Activated T-cell treated with anti-CD3 and anti-CD28 coated beads, Interleukin-2, amount 50 U/mL, for 72 hours (primary cell): ENCODE results near the gene ELP1. TPM values are rescaled to one million over a fixed set of nuclear protein-coding genes. Genes with fewer than 3 reads are reported as not detected.
A peak's percentile ranks its signal among the peaks of the same experiment; 100 is the strongest.

Experiments
- ATAC-seq, 2 donors: fragments of 150-1000 bp; cut with Tn5 transposase; replicated peaks in 1 of 2; 2 replicates each; pipeline ENCODE4 v1.10.0; 2021; ENCODE audit warnings: moderate library complexity in 2 of 2, mild to moderate bottlenecking in 1 of 2
- DNase-seq, 2 donors: peaks; one replicate each; pipeline ENCODE4 v3.0.0; 2021 to 2022; ENCODE audit warnings: mixed read lengths in 1 of 2
- H3K27ac Mint-ChIP-seq: one replicate; pipeline ENCODE4 v1.8.0; 2022; ENCODE audit warnings: mild to moderate bottlenecking, moderate library complexity, mixed read lengths
- H3K27me3 Mint-ChIP-seq: one replicate; pipeline ENCODE4 v1.8.0; 2022; ENCODE audit warnings: low read depth, mixed read lengths
- H3K36me3 Mint-ChIP-seq, 2 donors: one replicate each; pipeline ENCODE4 v1.8.0; 2022; ENCODE audit warnings: mixed read lengths in 2 of 2, mild to moderate bottlenecking in 1 of 2; ENCODE audit not compliant: insufficient read depth in 2 of 2
- H3K4me1 Mint-ChIP-seq: one replicate; pipeline ENCODE4 v1.8.0; 2022; ENCODE audit warnings: low read depth, mixed read lengths
- H3K4me3 Mint-ChIP-seq, 2 donors: one replicate each; pipeline ENCODE4 v1.8.0; 2022; ENCODE audit warnings: mild to moderate bottlenecking in 2 of 2, mixed read lengths in 2 of 2, moderate library complexity in 2 of 2
- H3K9me3 Mint-ChIP-seq, 2 donors: one replicate each; pipeline ENCODE4 v1.8.0; 2022; ENCODE audit warnings: mixed read lengths in 2 of 2
- total RNA-seq, 2 donors: library from RNA; stranded (reverse); gene quantifications; one replicate each; pipeline ENCODE4 v1.2.3, GENCODE V29; 2022

Gene ELP1
- total RNA-seq, 2 donors from 2014 or later = 25.6 to 39.5 TPM

DNA sequence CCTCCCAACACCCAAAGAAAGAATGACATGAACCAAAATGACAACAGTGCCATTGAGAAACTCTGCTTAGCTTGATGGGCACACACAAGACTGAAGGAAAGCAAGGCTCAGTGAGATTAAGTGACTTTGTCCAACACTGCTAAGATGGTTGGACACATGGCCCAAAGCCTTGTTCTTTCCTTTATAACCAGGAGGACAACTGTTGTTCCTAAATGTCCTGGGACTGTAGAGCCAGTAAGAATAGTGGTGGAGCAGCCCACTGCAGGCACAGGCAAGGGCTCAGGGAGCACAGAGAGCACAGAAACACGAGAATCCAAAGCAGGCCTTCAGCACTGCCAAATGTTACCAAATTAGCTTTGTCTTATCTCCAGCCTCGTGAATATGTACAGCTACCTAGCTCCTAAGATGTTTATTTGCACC is 67.9 kb downstream of the ELP1 start:
- H3K9me3 Mint-ChIP-seq = no peaks in the 10 kb centered on the region
- H3K36me3 Mint-ChIP-seq = peaks cover 0 to 6% of the 10 kb centered on the region in 2 donors
- H3K4me3 Mint-ChIP-seq = no peak overlapping the region
- H3K27me3 Mint-ChIP-seq = no peaks in the 10 kb centered on the region
- ATAC-seq = no peak
- no peaks in the 10 kb centered on the region for H3K4me1 Mint-ChIP-seq
- no peak overlapping the region for H3K27ac Mint-ChIP-seq
- DNase-seq = no peak

DNA sequence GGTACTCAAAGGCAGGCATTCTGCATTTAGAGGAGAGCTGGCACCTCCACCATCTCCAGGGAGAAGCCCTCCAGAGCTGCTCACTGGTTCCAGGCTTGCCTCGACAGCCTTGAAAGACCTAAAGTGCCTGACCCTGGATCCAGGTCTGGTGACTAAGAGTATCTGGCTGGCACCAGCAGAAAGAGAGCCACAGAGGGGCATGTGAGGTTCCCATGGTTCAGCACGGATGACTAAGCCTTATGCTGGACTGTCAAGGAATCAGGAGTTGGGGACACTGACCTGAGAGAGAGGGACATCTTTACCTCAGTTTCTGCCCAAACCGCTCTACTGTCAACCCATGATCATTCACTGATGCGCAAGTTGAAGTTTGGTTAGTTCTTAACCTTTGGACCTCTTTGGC is 68.9 kb downstream of the ELP1 start:
- no peaks in the 10 kb centered on the region for H3K9me3 Mint-ChIP-seq
- no peak for DNase-seq
- peaks cover under 1% of the 10 kb centered on the region for H3K4me1 Mint-ChIP-seq
- no peak for ATAC-seq
- H3K27me3 Mint-ChIP-seq = no peaks in the 10 kb centered on the region
- no peak overlapping the region for H3K4me3 Mint-ChIP-seq
- H3K36me3 Mint-ChIP-seq = peaks cover 0 to 4% of the 10 kb centered on the region in 2 donors
- no peak overlapping the region for H3K27ac Mint-ChIP-seq

DNA sequence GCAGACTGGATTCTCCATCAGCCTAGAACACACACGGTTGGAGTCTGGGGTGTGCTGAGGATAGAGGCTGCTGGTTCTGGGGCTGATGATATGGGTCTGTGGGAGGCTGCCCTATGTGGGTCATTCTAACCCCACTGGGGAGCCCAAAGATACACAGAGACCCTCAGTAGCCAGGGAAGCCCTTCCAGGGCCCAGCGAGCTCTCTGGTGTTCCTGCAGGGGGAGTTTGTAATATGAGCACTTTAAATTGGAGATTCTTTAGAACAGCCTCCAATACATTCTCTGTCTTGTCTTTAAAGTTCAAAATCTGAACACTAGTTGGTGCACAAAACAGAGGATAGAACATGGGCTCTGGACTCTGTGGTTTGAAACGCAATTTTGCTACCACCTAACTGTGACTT is 69.5 kb downstream of the ELP1 start:
- no peak overlapping the region for H3K27ac Mint-ChIP-seq
- no peaks in the 10 kb centered on the region for H3K9me3 Mint-ChIP-seq

DNA sequence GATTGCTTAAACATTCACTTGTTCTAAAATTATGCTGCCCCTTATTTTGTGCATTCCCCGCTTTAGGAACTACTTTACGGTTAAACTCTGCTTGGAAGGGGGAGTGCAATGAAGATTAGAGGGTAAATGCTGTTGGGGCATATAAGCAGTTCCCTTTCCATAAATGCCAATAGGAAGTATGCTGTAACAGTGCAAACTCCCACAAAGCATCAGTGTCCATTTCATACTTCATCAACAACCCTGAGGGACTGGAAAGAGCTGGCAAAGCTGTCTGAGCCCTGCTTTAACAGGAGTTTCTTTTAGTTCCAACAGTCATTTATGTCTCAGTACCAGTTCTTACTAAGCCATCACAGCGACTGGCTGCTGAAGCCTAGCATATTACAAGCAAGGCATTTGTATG is 70.0 kb downstream of the ELP1 start:
- H3K27me3 Mint-ChIP-seq = no peaks in the 10 kb centered on the region
- ATAC-seq (no peak), DNase-seq (no peak)
- peaks cover 0 to 2% of the 10 kb centered on the region in 2 donors for H3K36me3 Mint-ChIP-seq
- H3K4me1 Mint-ChIP-seq = peaks cover 9% of the 10 kb centered on the region
- H3K27ac Mint-ChIP-seq = no peak overlapping the region
- H3K9me3 Mint-ChIP-seq = no peaks in the 10 kb centered on the region
- no peak overlapping the region for H3K4me3 Mint-ChIP-seq

More for the DNA sequence above, 69.5 kb downstream of the ELP1 start:
- ATAC-seq = no peak
- Mint-ChIP-seq H3K4me3 (no peak overlapping the region), H3K4me1 (peaks cover 6% of the 10 kb centered on the region), H3K27me3 (no peaks in the 10 kb centered on the region), H3K36me3 (peaks cover 0 to 4% of the 10 kb centered on the region in 2 donors)
- DNase-seq = no peak

DNA sequence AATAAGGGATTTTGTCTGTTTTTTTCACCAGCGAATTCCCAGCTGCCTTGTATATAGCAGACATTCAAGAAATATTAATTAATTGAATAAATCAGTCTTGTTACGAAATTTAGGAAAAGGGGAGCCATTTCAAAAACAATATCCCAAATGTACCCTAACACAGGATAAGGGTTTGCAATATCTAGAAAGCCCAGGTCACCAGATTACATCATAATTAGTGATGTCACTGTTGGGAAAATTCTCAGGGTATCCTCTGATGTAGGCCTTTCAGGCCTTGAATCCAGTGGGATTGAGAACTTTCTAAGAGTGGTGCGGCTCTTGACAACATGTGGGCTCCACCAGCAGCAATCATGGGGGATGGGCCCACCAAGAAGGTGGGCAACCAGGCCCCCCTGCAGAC is 71.9 kb downstream of the ELP1 start, which contains the start of gene ACTL7A:
ACTL7A (plus strand) TSS at position 270 of the 400 bp plus-strand sequence; CDS start at position 327, 57 bp downstream.
- Mint-ChIP-seq H3K4me1 (peaks cover 9% of the 10 kb centered on the region), H3K27ac (no peak within 1 kb of the TSS), H3K27me3 (peaks cover 5% of the 10 kb centered on the region), H3K36me3 (no peaks in the 10 kb centered on the region), H3K4me3 (no peak within 1 kb of the TSS), H3K9me3 (no peaks in the 10 kb centered on the region)
- DNase-seq = no peak
- no peak for ATAC-seq

DNA sequence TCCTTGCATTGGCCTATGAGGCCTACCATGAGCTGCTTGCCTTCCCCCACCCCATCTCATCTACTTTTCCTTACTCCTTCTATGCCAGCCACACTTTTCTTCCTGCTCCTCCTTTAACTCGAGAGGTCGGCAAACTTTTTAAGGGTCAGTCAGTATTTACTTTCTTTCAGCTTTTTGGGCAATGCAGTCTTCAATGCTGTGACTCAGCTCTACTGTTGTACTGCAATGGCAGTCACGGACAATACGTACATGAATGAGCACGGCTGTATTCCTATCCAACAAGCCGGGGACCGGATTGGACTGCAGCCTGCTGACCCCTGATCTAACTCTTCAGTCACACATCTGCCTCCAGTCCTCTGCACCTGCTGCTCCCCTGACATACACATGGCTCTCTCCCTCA is 72.5 kb downstream of the ELP1 start:
- Mint-ChIP-seq H3K27ac (no peak overlapping the region), H3K36me3 (no peaks in the 10 kb centered on the region), H3K27me3 (peaks cover 5% of the 10 kb centered on the region)

DNA sequence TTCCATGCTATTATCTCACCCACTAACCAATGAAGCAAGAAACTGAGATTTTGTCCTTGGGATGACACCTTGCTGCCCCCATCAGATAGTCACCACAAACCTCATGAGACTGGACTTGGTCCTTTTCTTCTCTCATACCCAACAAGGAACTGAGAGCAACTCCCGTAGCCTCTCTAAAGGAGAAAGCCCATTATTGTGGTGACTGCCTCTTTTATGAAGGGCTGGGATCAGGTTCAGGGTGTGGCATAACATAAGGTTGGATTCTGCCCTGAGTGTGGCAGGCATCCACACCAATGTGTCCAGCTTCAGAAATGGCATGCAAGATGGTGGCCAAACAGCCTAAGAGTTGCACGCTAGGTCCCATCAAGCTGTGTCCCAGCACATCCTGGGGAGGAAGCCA is 73.2 kb downstream of the ELP1 start:
- ATAC-seq (no peak), DNase-seq (no peak)
- Mint-ChIP-seq H3K9me3 (no peaks in the 10 kb centered on the region), H3K4me1 (peaks cover 9% of the 10 kb centered on the region), H3K27ac (no peak overlapping the region), H3K27me3 (peaks cover 5% of the 10 kb centered on the region), H3K4me3 (no peak overlapping the region), H3K36me3 (no peaks in the 10 kb centered on the region)

More for the DNA sequence above, 72.5 kb downstream of the ELP1 start:
- H3K4me3 Mint-ChIP-seq = no peak overlapping the region
- no peak for ATAC-seq
- DNase-seq = no peak
- no peaks in the 10 kb centered on the region for H3K9me3 Mint-ChIP-seq
- peaks cover 9% of the 10 kb centered on the region for H3K4me1 Mint-ChIP-seq

DNA sequence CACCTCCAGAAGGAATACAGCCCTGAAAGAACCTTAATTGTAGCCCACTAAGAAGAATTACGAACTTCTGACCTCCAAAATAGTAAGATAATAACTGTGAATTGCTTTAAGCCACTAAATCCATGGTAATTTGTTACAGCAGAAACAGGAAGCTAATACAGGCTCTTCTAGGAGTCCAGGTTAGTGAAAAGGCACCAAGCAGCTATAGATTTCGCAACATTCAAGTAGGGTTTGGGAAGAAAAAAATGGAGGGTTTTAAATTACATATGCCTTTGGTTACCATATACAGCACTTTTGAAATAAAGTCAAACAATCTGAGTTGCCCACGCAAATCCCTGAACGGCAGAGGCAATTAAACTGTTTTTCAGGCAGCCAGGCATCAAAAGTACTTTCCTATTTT is 73.6 kb downstream of the ELP1 start:
- no peaks in the 10 kb centered on the region for H3K9me3 Mint-ChIP-seq
- peaks cover 9% of the 10 kb centered on the region for H3K4me1 Mint-ChIP-seq
- H3K27ac Mint-ChIP-seq = no peak overlapping the region
- peaks cover 5% of the 10 kb centered on the region for H3K27me3 Mint-ChIP-seq
- ATAC-seq (no peak), DNase-seq (no peak)
- no peak overlapping the region for H3K4me3 Mint-ChIP-seq
- no peaks in the 10 kb centered on the region for H3K36me3 Mint-ChIP-seq

DNA sequence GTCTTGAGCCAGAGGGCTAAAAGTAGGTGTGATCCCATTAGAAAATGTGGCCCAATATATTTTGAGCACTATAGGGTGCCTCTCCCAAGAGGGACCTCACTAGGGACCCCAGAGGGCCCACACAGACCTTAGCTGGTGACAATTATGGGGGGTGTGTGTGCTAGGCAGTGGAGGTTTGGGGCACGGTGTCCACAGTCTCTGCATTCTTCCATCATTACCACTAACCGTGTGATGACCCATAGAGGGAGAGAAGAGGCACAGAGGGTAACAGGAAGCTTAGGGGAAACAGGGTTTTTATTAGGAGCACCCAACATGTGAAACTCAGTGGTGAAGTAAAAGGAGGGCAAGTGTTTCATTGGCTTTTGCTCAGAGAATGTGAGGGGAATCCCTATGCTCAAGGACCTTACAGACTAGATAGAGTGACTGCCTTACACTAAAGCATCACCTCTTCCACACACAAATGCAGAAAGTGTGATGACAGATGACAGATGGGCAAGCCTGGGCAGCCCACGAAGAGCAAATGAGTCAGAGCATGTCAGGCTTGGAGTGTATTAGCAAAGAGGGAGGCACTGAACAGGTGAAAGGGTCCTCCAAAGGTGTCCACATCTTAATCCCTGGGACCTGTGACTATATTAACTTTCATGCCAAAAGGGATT is 74.3 kb downstream of the ELP1 start:
- Mint-ChIP-seq H3K27ac (no peak overlapping the region), H3K9me3 (no peaks in the 10 kb centered on the region), H3K4me1 (peaks cover 9% of the 10 kb centered on the region), H3K4me3 (no peak overlapping the region), H3K27me3 (peaks cover 5% of the 10 kb centered on the region), H3K36me3 (no peaks in the 10 kb centered on the region)
- ATAC-seq (peak; percentile 87 to 90), DNase-seq (peak; percentile 5 to 17)

DNA sequence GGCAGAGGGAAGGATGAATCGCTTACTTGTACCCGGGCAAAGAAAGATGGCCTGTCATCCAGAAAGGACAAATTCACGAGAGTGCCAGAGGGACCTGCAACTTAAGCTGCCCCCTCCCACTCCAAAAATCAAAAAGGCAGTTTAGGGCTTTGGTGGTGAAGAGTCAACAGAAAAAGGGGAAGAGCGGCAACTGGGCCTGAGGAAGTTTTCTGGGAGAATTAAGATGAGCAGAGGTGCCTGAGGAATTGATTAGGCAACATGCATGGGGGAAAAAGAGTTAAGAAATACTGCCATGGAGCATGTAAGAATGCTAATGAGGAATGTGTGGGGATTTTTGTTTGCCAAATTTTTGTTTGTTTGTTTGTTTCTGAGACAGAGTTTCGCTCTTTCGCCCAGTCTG is 76.4 kb downstream of the ELP1 start:
- no peak for ATAC-seq
- Mint-ChIP-seq H3K4me3 (no peak overlapping the region), H3K9me3 (no peaks in the 10 kb centered on the region), H3K36me3 (no peaks in the 10 kb centered on the region), H3K27me3 (peaks cover 5% of the 10 kb centered on the region), H3K4me1 (peaks cover 9% of the 10 kb centered on the region), H3K27ac (no peak overlapping the region)
- DNase-seq = no peak

DNA sequence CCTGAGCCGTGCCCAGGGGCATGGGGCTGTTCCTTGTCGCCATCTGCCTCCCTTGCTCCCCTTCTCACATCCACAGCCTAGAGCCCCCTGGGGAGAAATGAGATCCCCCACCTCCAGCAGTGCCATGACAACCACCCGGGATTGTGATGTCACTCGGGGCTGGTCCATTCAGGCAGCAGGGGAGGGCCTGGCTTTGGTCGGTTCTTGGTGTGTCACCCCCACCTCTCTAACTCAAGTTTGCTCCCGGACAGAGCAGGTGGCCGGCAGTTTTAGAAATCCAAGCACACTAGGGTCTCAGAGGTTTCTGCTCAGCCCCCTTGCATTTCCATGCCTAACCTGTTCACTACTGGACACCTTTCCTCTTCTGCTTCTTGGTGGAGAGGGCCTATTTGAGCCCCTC is 78.0 kb downstream of the ELP1 start, which contains the start of gene ACTL7B:
ACTL7B (minus strand) TSS at position 99 of the 400 bp plus-strand sequence; CDS start at position 43, 56 bp downstream.
- H3K27me3 Mint-ChIP-seq = peaks cover 12% of the 10 kb centered on the region
- H3K27ac Mint-ChIP-seq = no peak within 1 kb of the TSS
- H3K9me3 Mint-ChIP-seq = no peaks in the 10 kb centered on the region
- DNase-seq (no peak), ATAC-seq (no peak)
- no peaks in the 10 kb centered on the region for H3K36me3 Mint-ChIP-seq
- H3K4me1 Mint-ChIP-seq = peaks cover 9% of the 10 kb centered on the region
- no peak within 1 kb of the TSS for H3K4me3 Mint-ChIP-seq

DNA sequence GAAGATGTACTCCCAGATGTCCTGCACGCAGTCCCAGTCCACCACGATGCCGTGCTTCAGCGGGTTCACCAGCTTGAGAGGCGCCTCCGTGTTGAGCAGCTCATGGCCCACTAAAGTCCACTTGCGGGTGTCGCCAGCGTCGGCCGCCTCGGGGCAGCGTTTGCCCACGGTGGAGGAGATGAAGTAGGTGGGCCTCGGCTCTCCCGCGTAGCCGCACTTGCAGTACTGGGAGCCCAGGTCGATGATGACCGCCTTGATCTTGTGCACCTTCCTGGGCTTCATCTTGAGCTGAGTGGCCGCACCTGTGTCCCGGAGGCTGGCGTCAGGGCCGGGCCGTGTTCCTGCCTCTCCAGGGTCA is 78.4 kb downstream of the ELP1 start:
- no peaks in the 10 kb centered on the region for H3K36me3 Mint-ChIP-seq
- no peak overlapping the region for H3K4me3 Mint-ChIP-seq
- DNase-seq (no peak), ATAC-seq (no peak)
- H3K27me3 Mint-ChIP-seq = peaks cover 12% of the 10 kb centered on the region
- peaks cover 9% of the 10 kb centered on the region for H3K4me1 Mint-ChIP-seq
- no peak overlapping the region for H3K27ac Mint-ChIP-seq
- H3K9me3 Mint-ChIP-seq = no peaks in the 10 kb centered on the region

DNA sequence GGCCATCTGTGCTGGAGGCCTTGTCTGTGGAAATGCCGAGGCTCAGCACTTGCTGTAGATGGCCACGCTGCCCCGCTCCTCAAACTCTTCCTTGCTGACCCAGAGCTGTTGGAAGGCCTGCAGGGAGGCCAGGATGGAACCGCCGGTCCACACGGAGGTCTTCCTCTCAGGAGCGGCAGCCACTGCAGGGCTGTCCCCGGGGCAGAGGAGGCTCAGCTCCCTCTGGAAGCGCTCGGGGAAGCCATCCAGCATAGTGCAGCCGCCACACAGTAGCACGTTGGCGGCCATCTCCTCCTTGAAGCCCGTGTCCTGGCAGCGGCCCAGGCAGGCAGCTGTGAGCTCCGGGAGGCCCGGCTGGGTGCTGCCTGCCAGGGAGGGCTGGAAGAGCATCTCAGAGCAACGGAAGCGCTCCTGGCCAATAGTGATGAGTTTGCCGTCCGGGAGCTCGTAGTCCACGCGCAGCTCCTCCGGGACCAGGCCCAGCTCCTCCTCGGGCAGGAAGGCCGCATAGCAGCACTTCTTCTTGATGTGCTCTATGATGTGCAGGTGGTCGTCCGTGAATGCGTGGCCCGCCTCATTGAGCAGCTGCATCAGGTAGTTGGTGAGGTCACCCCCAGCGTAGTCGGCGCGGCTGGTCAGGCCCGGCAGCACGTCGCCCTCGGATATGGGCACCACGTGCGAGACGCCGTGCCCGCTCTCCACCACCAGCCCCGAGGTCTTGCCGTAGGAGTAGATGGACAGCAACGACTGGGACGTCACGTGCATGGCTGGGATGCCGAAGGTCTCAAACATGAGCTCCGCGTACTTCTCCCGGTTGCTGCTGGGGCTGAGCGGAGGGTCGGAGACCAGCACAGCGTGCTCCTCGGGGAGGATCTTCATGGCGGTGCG is 79.0 kb downstream of the ELP1 start:
- no peaks in the 10 kb centered on the region for H3K9me3 Mint-ChIP-seq

More for the DNA sequence above, 79.0 kb downstream of the ELP1 start:
- DNase-seq (no peak), ATAC-seq (no peak)
- H3K36me3 Mint-ChIP-seq = no peaks in the 10 kb centered on the region
- peaks cover 12% of the 10 kb centered on the region for H3K27me3 Mint-ChIP-seq
- H3K4me3 Mint-ChIP-seq = no peak overlapping the region
- no peak overlapping the region for H3K27ac Mint-ChIP-seq
- H3K4me1 Mint-ChIP-seq = peaks cover 7% of the 10 kb centered on the region
